HG02943 (cell line): Measurements from ENCODE around the gene FBXW5.

ENCODE experiments used
- ATAC-seq: cut with Tn5 transposase; IDR thresholded peaks from one replicate; pipeline ENCODE4 v1.9.1; 2021; ENCODE audit warnings: mild to moderate bottlenecking, low read depth, moderate library complexity; ENCODE audit not compliant: unreplicated experiment

The FBXW5 gene

GRCh38 chr9:136944519-136945332 is at the start of gene FBXW5, which contains the start of gene C8G:
Gene FBXW5, minus strand, starts transcription at chr9:136944738. Its CDS starts 655 bp downstream, at chr9:136944083.
Gene C8G, plus strand, starts transcription at chr9:136945243. Its CDS starts 78 bp downstream, at chr9:136945321.
- peak; percentile 65 for ATAC-seq

- peak; percentile 15 for ATAC-seq
Measured at GRCh38 chr9:136992819-136993369, 48.4 kb upstream of the FBXW5 start.

- ATAC-seq, result peak; percentile 71
Measured at GRCh38 chr9:136991993-136992818, 47.7 kb upstream of the FBXW5 start, which contains the start of gene PAXX. Gene PAXX, plus strand, starts transcription at chr9:136992422. Its CDS starts 22 bp downstream, at chr9:136992444.

GRCh38 chr9:136990242-136990911 is 45.8 kb upstream of the FBXW5 start:
- no peak for ATAC-seq

GRCh38 chr9:136988872-136989271 is 44.3 kb upstream of the FBXW5 start:
- ATAC-seq, result no peak

- ATAC-seq, result no peak
Measured at GRCh38 chr9:136985853-136986252, 41.3 kb upstream of the FBXW5 start.

GRCh38 chr9:136985027-136985602 is 40.6 kb upstream of the FBXW5 start:
- ATAC-seq, result no peak

- ATAC-seq, result no peak
Measured at GRCh38 chr9:136984464-136985026, 40.0 kb upstream of the FBXW5 start.

- no peak for ATAC-seq
Measured at GRCh38 chr9:136983656-136984314, 39.2 kb upstream of the FBXW5 start.

GRCh38 chr9:136983167-136983566 is 38.6 kb upstream of the FBXW5 start:
- ATAC-seq, result no peak

GRCh38 chr9:136982232-136983051 is 37.9 kb upstream of the FBXW5 start, which contains the start of gene LCNL1:
Gene LCNL1, plus strand, starts transcription at chr9:136982993. Its CDS starts 594 bp downstream, at chr9:136983587.
- ATAC-seq, result no peak

- ATAC-seq, result no peak
Measured at GRCh38 chr9:136981588-136982231, 37.2 kb upstream of the FBXW5 start.

- ATAC-seq, result no peak
Measured at GRCh38 chr9:136980669-136981478, 36.3 kb upstream of the FBXW5 start.

GRCh38 chr9:136979769-136980587 is 35.4 kb upstream of the FBXW5 start:
- no peak for ATAC-seq

GRCh38 chr9:136978865-136979544 is 34.5 kb upstream of the FBXW5 start:
- ATAC-seq, result no peak
